ENCODE results near the gene ASPG. TPM values are rescaled to one million over a fixed set of nuclear protein-coding genes. Genes with fewer than 3 reads are reported as not detected.

ASPG gene
- total and polyA plus RNA-seq, 12 donors: 2.8 to 32.0 (median 13.2) TPM

DNA sequence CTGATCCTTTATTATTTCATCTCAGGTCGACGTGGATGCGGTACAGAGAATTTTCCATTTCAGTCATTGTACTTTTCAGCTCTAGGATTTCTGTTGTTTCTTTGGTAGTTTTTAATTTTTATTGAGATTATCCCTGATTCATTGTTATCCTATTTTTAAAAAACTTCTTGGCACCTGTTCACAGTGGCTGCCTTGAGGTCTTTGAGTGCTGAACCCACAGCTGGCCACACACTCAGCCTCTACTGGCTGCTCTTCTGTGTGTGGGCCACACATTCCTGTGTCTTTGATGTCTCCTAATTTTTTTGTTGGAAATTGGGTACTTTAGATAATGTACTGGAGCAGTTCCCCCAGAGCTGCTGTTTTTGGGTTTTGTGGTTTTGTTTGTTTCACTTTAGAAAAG, 37.7 kb upstream of the ASPG start:
- no peaks in the 10 kb centered on the region for H3K27me3 ChIP-seq
- WGBS, 2 donors: 94 to 97% methylated on average over 3 of the region's 3 CpGs
- ATAC-seq (no peak), DNase-seq (no peak)
- peaks cover 0 to 6% (median 4%) of the 10 kb centered on the region in 9 donors for H3K4me1 ChIP-seq
- TF ChIP-seq, protein P1, sequence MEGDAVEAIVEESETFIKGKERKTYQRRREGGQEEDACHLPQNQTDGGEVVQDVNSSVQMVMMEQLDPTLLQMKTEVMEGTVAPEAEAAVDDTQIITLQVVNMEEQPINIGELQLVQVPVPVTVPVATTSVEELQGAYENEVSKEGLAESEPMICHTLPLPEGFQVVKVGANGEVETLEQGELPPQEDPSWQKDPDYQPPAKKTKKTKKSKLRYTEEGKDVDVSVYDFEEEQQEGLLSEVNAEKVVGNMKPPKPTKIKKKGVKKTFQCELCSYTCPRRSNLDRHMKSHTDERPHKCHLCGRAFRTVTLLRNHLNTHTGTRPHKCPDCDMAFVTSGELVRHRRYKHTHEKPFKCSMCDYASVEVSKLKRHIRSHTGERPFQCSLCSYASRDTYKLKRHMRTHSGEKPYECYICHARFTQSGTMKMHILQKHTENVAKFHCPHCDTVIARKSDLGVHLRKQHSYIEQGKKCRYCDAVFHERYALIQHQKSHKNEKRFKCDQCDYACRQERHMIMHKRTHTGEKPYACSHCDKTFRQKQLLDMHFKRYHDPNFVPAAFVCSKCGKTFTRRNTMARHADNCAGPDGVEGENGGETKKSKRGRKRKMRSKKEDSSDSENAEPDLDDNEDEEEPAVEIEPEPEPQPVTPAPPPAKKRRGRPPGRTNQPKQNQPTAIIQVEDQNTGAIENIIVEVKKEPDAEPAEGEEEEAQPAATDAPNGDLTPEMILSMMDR (IDR thresholded peaks at IDR 0.05): no peak
- H3K27ac ChIP-seq: no peak overlapping the region
- H3K36me3 ChIP-seq: no peaks in the 10 kb centered on the region
- H3K4me3 ChIP-seq: no peak overlapping the region
- intact Hi-C loops (cut with DNase I): no loop called here
- no peaks in the 10 kb centered on the region for H3K9me3 ChIP-seq

DNA sequence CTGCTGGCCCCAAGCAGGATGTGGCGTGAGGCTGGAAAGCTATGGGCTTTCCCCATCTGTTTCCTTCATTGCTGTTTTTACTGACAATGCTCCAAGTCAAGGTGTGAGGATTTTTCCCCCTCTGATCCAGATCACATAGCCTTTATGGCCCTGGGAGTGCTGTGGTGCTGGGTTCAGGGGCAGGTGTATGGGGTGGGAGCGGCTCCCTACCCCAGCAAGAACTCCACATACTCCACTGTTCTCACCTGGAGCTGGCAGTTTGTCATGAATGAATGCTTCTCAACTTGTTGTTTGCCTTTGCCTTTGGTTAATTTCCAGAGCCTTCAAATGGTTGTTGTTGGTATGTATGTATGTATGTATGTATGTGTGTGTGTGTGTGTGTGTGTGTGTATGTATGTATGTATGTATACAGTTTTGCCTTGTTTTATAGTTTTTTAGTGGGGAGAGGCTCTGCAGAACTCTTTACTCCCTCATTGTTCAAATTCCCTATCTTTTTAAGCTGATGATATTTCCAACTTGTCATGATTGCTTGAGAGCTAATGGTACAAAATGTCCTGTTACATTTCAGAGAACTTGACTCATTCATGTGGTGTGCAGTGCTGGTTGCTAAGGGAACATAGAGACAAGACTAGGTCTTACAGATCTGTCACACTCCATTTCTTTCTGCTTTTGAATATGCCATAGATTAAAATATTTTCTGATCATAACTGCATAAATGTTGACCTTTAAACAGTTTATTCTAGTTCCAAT, 36.6 kb upstream of the ASPG start:
- Histone ChIP-seq H3K36me3 (no peaks in the 10 kb centered on the region), H3K9me3 (no peaks in the 10 kb centered on the region), H3K27ac (peak overlapping the region in 2 of 10 donors; percentile 13 to 28), H3K4me1 (peaks cover 0 to 6% (median 4%) of the 10 kb centered on the region in 9 donors), H3K4me3 (no peak overlapping the region), H3K27me3 (peaks cover 0 to 5% (median 0%) of the 10 kb centered on the region in 7 donors)
- WGBS, 2 donors: 82 to 93% methylated on average over 2 of the region's 2 CpGs
- intact Hi-C loops (cut with DNase I): no loop called here
- ATAC-seq: peak in 6 of 8 donors; percentile 74 to 95 (median 85)
- no peak for DNase-seq
- TF ChIP-seq, protein P1 (IDR thresholded peaks at IDR 0.05): no peak

DNA sequence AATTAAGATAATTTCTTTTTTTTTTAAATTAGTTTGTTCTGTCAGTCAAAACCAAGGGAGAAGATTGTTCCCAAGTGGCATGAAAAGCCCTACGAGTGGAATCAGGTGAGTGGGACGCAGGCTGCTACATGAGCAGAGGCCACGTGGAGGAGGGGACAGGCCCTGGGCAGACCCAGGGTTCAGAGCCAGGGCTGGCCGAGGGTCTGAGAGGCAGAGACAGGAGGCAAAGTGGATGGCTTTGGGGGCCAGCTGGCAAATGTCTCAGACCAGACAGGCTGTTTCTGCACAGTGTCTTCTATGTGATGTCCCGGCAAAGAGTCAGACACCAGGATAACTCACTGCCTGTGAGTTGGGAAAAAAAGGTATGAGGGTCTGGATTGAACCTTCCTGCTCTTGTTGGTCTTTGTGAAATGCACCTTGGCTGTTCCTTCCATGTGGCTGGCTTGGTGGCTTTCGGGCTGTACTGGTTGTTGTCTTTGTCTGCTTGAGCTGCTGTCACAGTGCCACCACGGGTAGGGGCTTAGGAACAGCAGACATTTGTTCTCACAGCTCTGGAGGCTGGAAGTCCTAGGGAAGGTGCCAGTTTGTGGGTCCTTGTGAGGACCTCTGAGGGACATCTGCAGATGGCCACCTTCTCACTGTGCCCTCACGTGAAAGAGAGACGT, 35.8 kb upstream of the ASPG start:
- Histone ChIP-seq H3K9me3 (no peaks in the 10 kb centered on the region), H3K27ac (peak overlapping the region in 2 of 10 donors; percentile 13 to 28), H3K4me3 (no peak overlapping the region), H3K36me3 (no peaks in the 10 kb centered on the region), H3K27me3 (peaks cover 0 to 5% (median 0%) of the 10 kb centered on the region in 7 donors), H3K4me1 (peaks cover 0 to 6% (median 4%) of the 10 kb centered on the region in 9 donors)
- WGBS, 2 donors: 61% methylated on average over 9 of the region's 9 CpGs
- no peak for DNase-seq
- TF ChIP-seq, protein P1 (IDR thresholded peaks at IDR 0.05): no peak
- intact Hi-C loops (cut with DNase I): no loop called here
- peak in 6 of 8 donors; percentile 37 to 66 (median 61) for ATAC-seq

DNA sequence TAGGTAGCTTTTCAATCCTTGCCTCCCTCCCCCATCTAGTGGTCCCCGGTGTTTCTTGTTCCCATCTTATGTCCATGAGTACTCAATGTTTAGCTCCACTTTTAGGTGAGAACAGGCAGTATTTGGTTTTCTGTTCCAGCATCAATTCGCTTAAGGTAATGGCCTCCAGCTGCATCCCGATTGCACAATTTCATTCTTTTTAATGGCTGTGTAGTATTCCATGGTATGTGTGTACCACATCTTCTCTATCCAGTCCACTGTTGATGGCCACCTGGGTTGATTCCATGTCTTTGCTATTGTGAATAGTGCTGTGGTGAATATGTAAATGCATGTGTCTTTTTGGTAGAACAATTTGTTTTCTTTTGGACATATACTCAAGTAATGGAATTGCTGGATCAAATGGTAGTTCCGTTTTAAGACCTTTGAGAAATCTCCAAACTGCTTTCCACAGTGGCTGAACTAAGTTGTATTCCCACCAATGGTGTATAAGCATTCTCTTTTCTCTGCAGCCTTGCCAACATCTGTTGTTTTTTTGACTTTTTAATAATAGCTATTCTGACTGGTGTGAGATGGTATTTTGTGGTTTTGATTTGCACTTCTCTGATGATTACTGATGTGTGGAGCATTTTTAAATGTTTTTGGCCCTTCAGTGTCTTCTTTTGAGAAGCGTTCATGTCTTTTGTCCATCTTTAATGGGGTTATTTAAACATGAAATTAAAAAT, 34.2 kb upstream of the ASPG start:
- no peaks in the 10 kb centered on the region for H3K9me3 ChIP-seq
- ATAC-seq: no peak
- H3K36me3 ChIP-seq: no peaks in the 10 kb centered on the region
- TF ChIP-seq, protein P1 (IDR thresholded peaks at IDR 0.05): no peak
- H3K27ac ChIP-seq: no peak overlapping the region
- H3K4me3 ChIP-seq: no peak overlapping the region
- intact Hi-C loops (cut with DNase I): no loop called here
- H3K4me1 ChIP-seq: peaks cover 0 to 6% (median 4%) of the 10 kb centered on the region in 9 donors
- H3K27me3 ChIP-seq: peaks cover 0 to 5% (median 0%) of the 10 kb centered on the region in 7 donors
- WGBS, 2 donors: 93% methylated on average over 5 of the region's 5 CpGs
- DNase-seq: no peak

All from heart right ventricle (tissue), 16 donors.